Measurements from ENCODE around the gene CTBS.

Gene CTBS

GRCh38 chr1:84506002-84506728, 68.1 kb downstream of the CTBS start, which contains the start of the genes GNG5 and SPATA1:
TSS of gene GNG5 (minus strand) at chr1:84506581. CDS start at chr1:84506091, 490 bp downstream.
TSS of gene SPATA1 (plus strand) at chr1:84506386. CDS start at chr1:84516360, 9,974 bp downstream.
- peak; percentile 97 for DNase-seq

DNA sequence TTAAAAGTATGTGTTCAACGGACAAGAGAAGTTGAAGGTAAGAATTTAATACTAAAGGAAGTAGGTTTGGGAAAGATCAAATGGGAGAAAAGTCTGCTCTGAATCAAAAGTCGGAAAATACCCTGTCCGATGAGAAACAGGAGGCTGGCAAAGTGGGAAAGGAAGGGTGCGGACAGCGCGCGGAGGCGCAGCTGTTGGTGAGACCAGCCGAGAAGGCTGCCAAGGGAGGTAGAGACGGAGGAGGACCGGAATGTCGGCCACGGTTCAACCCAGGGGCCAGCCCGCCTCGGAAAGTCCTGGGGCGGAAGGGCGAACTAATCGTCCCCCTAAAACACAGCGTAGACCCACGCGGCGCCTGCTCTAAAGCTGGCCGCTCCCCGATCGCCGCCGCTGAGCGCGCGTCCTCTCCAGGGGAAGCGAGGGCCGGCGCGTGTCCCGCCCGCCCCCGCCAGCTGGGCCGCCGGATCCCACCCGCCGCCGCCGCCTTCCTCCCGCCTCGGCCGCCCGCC, 68.7 kb downstream of the CTBS start:
- DNase-seq: peak; percentile 98

GRCh38 chr1:84504580-84505492, 69.4 kb downstream of the CTBS start:
- DNase-seq: peak; percentile 35

GRCh38 chr1:84502927-84503326, 71.3 kb downstream of the CTBS start:
- DNase-seq: no peak
